Measurements from ENCODE around the gene DYNLL1.

DNA sequence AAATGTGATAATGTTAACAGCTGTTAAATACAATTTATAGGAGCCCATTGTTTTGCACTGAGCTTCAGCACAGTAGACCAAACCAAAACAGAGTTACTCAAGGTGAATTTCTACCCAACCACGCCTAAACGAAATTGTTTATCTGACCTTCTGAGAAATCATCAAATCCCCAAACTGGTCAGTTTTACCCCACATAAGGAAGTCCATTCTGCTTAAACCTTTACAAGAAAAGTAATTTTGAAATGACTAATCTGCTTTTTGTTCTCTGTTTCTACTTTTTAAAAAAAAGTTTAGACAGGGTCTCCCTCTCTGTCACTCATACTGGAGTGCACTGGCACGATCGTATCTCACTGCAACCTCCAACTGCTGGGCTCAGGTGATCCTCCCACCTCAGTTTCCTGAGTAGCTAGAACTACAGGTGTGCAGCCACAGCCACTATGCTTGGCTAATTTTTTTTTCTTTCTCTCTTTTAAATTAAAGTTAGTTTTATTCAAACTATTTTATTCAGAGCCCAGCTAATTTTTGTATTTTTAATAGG, 36.9 kb downstream of the DYNLL1 start:
- TF ChIP-seq, protein P1, sequence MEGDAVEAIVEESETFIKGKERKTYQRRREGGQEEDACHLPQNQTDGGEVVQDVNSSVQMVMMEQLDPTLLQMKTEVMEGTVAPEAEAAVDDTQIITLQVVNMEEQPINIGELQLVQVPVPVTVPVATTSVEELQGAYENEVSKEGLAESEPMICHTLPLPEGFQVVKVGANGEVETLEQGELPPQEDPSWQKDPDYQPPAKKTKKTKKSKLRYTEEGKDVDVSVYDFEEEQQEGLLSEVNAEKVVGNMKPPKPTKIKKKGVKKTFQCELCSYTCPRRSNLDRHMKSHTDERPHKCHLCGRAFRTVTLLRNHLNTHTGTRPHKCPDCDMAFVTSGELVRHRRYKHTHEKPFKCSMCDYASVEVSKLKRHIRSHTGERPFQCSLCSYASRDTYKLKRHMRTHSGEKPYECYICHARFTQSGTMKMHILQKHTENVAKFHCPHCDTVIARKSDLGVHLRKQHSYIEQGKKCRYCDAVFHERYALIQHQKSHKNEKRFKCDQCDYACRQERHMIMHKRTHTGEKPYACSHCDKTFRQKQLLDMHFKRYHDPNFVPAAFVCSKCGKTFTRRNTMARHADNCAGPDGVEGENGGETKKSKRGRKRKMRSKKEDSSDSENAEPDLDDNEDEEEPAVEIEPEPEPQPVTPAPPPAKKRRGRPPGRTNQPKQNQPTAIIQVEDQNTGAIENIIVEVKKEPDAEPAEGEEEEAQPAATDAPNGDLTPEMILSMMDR (IDR thresholded peaks at IDR 0.05) = no peak
- no peak for TF ChIP-seq POLR2AphosphoS5 (IDR thresholded peaks at IDR 0.05; ENCODE audit: insufficient read depth in 1 of 2, low read depth in 1 of 2)

All from vagina (tissue), 2 donors.